ENCODE results near the gene IKBKE.
A peak's percentile ranks its signal among the peaks of the same experiment; 100 is the strongest.

Gene IKBKE

GRCh38 chr1:206470692-206471414 lies 577 bp downstream of the IKBKE start:
- H3K79me1 ChIP-seq (ENCODE audit: low read length): peaks cover 11% of the 10 kb centered on the region
- no peak overlapping the region for H3K23ac ChIP-seq (ENCODE audit: low read length)
- DNase-seq: peak in 1 of 2 donors; percentile 26
- peaks cover 4% of the 10 kb centered on the region for H3K79me2 ChIP-seq (ENCODE audit: control insufficient read depth, insufficient read depth, low read length, poor library complexity)
- peak overlapping the region; percentile 87 for H4K91ac ChIP-seq (ENCODE audit: low read depth, low read length)
- peak overlapping the region; percentile 71 for H4K8ac ChIP-seq (ENCODE audit: low read depth, low read length)
- H3K4ac ChIP-seq (ENCODE audit: low read depth, low read length): peak overlapping the region; percentile 61
- H3K36me3 ChIP-seq (ENCODE audit: control insufficient read depth in 1 of 2, insufficient read depth in 2 of 2, low read length in 2 of 2): no peaks in the 10 kb centered on the region
- peak overlapping the region; percentile 47 for H2BK5ac ChIP-seq (ENCODE audit: low read depth, low read length, poor library complexity)
- no CpG with 5 or more reads among the region's 18 CpGs for WGBS (ENCODE audit: extremely low coverage, insufficient coverage, insufficient read length)
- peaks cover 22 to 33% of the 10 kb centered on the region in 2 experiments for H3K4me1 ChIP-seq (ENCODE audit: control insufficient read depth in 1 of 2, insufficient read depth in 2 of 2, low read length in 2 of 2)
- peak overlapping the region; percentile 76 for H3K18ac ChIP-seq (ENCODE audit: low read length)
- peak overlapping the region; percentile 43 for H4K12ac ChIP-seq (ENCODE audit: low read depth, low read length)
- H3K14ac ChIP-seq (ENCODE audit: low read length): peak overlapping the region; percentile 23
- H3K4me2 ChIP-seq (ENCODE audit: low read length): peak overlapping the region; percentile 70
- H3K27me3 ChIP-seq (ENCODE audit: insufficient read depth, low read length): no peaks in the 10 kb centered on the region
- peak overlapping the region; percentile 65 for H3K4me3 ChIP-seq (ENCODE audit: low read depth, low read length)
- peak overlapping the region; percentile 21 for H3K9ac ChIP-seq (ENCODE audit: low read length)
- H3K9me3 ChIP-seq (ENCODE audit: insufficient read depth, low read depth, low read length): peaks cover 5% of the 10 kb centered on the region
- peak overlapping the region; percentile 67 for H2BK120ac ChIP-seq (ENCODE audit: insufficient read depth, low read length, poor library complexity)
- H2AK5ac ChIP-seq (ENCODE audit: low read length): no peak overlapping the region
- H2BK12ac ChIP-seq (ENCODE audit: low read length): peak overlapping the region; percentile 44
- H3K27ac ChIP-seq (ENCODE audit: low read depth, low read length): peak overlapping the region; percentile 45
- H2AFZ ChIP-seq (ENCODE audit: insufficient read depth, low read length, poor library complexity): peak overlapping the region; percentile 84

- Histone ChIP-seq H3K18ac (ENCODE audit: low read length) (peak overlapping the region; percentile 30), H2AK5ac (ENCODE audit: low read length) (no peak overlapping the region), H3K79me2 (ENCODE audit: control insufficient read depth, insufficient read depth, low read length, poor library complexity) (peaks cover 4% of the 10 kb centered on the region), H3K14ac (ENCODE audit: low read length) (no peak overlapping the region), H3K9ac (ENCODE audit: low read length) (no peak overlapping the region), H2AFZ (ENCODE audit: insufficient read depth, low read length, poor library complexity) (no peak overlapping the region), H3K4ac (ENCODE audit: low read depth, low read length) (no peak overlapping the region), H4K12ac (ENCODE audit: low read depth, low read length) (no peak overlapping the region), H3K27me3 (ENCODE audit: insufficient read depth, low read length) (no peaks in the 10 kb centered on the region), H3K4me2 (ENCODE audit: low read length) (peak overlapping the region; percentile 70), H2BK120ac (ENCODE audit: insufficient read depth, low read length, poor library complexity) (no peak overlapping the region), H3K9me3 (ENCODE audit: insufficient read depth, low read depth, low read length) (peaks cover 5% of the 10 kb centered on the region), H3K79me1 (ENCODE audit: low read length) (peaks cover 11% of the 10 kb centered on the region), H4K91ac (ENCODE audit: low read depth, low read length) (no peak overlapping the region), H3K23ac (ENCODE audit: low read length) (no peak overlapping the region), H2BK12ac (ENCODE audit: low read length) (no peak overlapping the region), H3K36me3 (ENCODE audit: control insufficient read depth in 1 of 2, insufficient read depth in 2 of 2, low read length in 2 of 2) (peaks cover under 1 to 2% of the 10 kb centered on the region in 2 experiments), H4K8ac (ENCODE audit: low read depth, low read length) (peak overlapping the region; percentile 14), H3K4me3 (ENCODE audit: low read depth, low read length) (peak overlapping the region; percentile 10), H3K4me1 (ENCODE audit: control insufficient read depth in 1 of 2, insufficient read depth in 2 of 2, low read length in 2 of 2) (peaks cover 22 to 33% of the 10 kb centered on the region in 2 experiments), H3K27ac (ENCODE audit: low read depth, low read length) (peak overlapping the region; percentile 12), H2BK5ac (ENCODE audit: low read depth, low read length, poor library complexity) (no peak overlapping the region)
- WGBS (ENCODE audit: extremely low coverage, insufficient coverage, insufficient read length): no CpG with 5 or more reads among the region's 7 CpGs
- no peak for DNase-seq
Observed at GRCh38 chr1:206471415-206471801, 1.1 kb downstream of the IKBKE start.

GRCh38 chr1:206472024-206472423 lies 1.7 kb downstream of the IKBKE start:
- no CpG with 5 or more reads among the region's 2 CpGs for WGBS (ENCODE audit: extremely low coverage, insufficient coverage, insufficient read length)
- no peak overlapping the region for H4K12ac ChIP-seq (ENCODE audit: low read depth, low read length)

GRCh38 chr1:206472454-206472853 lies 2.2 kb downstream of the IKBKE start:
- Histone ChIP-seq H3K27ac (ENCODE audit: low read depth, low read length) (no peak overlapping the region), H2BK5ac (ENCODE audit: low read depth, low read length, poor library complexity) (no peak overlapping the region), H3K9me3 (ENCODE audit: insufficient read depth, low read depth, low read length) (peaks cover 5% of the 10 kb centered on the region), H3K4me1 (ENCODE audit: control insufficient read depth in 1 of 2, insufficient read depth in 2 of 2, low read length in 2 of 2) (peaks cover 22 to 33% of the 10 kb centered on the region in 2 experiments), H3K79me1 (ENCODE audit: low read length) (peaks cover 11% of the 10 kb centered on the region), H3K23ac (ENCODE audit: low read length) (no peak overlapping the region), H3K4me2 (ENCODE audit: low read length) (no peak overlapping the region), H3K79me2 (ENCODE audit: control insufficient read depth, insufficient read depth, low read length, poor library complexity) (peaks cover 4% of the 10 kb centered on the region), H3K36me3 (ENCODE audit: control insufficient read depth in 1 of 2, insufficient read depth in 2 of 2, low read length in 2 of 2) (peaks cover 4% of the 10 kb centered on the region in 2 experiments), H2AFZ (ENCODE audit: insufficient read depth, low read length, poor library complexity) (no peak overlapping the region), H3K14ac (ENCODE audit: low read length) (no peak overlapping the region), H4K12ac (ENCODE audit: low read depth, low read length) (no peak overlapping the region), H4K91ac (ENCODE audit: low read depth, low read length) (no peak overlapping the region), H3K9ac (ENCODE audit: low read length) (no peak overlapping the region), H3K4me3 (ENCODE audit: low read depth, low read length) (no peak overlapping the region), H3K18ac (ENCODE audit: low read length) (no peak overlapping the region), H2AK5ac (ENCODE audit: low read length) (no peak overlapping the region), H4K8ac (ENCODE audit: low read depth, low read length) (no peak overlapping the region), H3K27me3 (ENCODE audit: insufficient read depth, low read length) (no peaks in the 10 kb centered on the region), H2BK12ac (ENCODE audit: low read length) (no peak overlapping the region), H2BK120ac (ENCODE audit: insufficient read depth, low read length, poor library complexity) (no peak overlapping the region), H3K4ac (ENCODE audit: low read depth, low read length) (no peak overlapping the region)
- WGBS (ENCODE audit: extremely low coverage, insufficient coverage, insufficient read length): no CpG with 5 or more reads among the region's 3 CpGs
- peak in 1 of 2 donors; percentile 30 for DNase-seq

More at GRCh38 chr1:206472024-206472423, 1.7 kb downstream of the IKBKE start:
- no peak overlapping the region for H2BK5ac ChIP-seq (ENCODE audit: low read depth, low read length, poor library complexity)
- peaks cover 22 to 33% of the 10 kb centered on the region in 2 experiments for H3K4me1 ChIP-seq (ENCODE audit: control insufficient read depth in 1 of 2, insufficient read depth in 2 of 2, low read length in 2 of 2)
- no peak overlapping the region for H2BK120ac ChIP-seq (ENCODE audit: insufficient read depth, low read length, poor library complexity)
- H3K9ac ChIP-seq (ENCODE audit: low read length): no peak overlapping the region
- H3K79me1 ChIP-seq (ENCODE audit: low read length): peaks cover 11% of the 10 kb centered on the region
- peaks cover 4% of the 10 kb centered on the region in 2 experiments for H3K36me3 ChIP-seq (ENCODE audit: control insufficient read depth in 1 of 2, insufficient read depth in 2 of 2, low read length in 2 of 2)
- H3K27ac ChIP-seq (ENCODE audit: low read depth, low read length): no peak overlapping the region
- no peak overlapping the region for H2AFZ ChIP-seq (ENCODE audit: insufficient read depth, low read length, poor library complexity)
- H3K4me2 ChIP-seq (ENCODE audit: low read length): no peak overlapping the region
- no peak overlapping the region for H4K91ac ChIP-seq (ENCODE audit: low read depth, low read length)
- no peak for DNase-seq
- no peak overlapping the region for H2BK12ac ChIP-seq (ENCODE audit: low read length)
- peaks cover 5% of the 10 kb centered on the region for H3K9me3 ChIP-seq (ENCODE audit: insufficient read depth, low read depth, low read length)
- H3K4me3 ChIP-seq (ENCODE audit: low read depth, low read length): no peak overlapping the region
- no peaks in the 10 kb centered on the region for H3K27me3 ChIP-seq (ENCODE audit: insufficient read depth, low read length)
- no peak overlapping the region for H3K23ac ChIP-seq (ENCODE audit: low read length)
- H3K79me2 ChIP-seq (ENCODE audit: control insufficient read depth, insufficient read depth, low read length, poor library complexity): peaks cover 4% of the 10 kb centered on the region
- no peak overlapping the region for H3K14ac ChIP-seq (ENCODE audit: low read length)
- H4K8ac ChIP-seq (ENCODE audit: low read depth, low read length): no peak overlapping the region
- H3K18ac ChIP-seq (ENCODE audit: low read length): no peak overlapping the region
- no peak overlapping the region for H3K4ac ChIP-seq (ENCODE audit: low read depth, low read length)
- H2AK5ac ChIP-seq (ENCODE audit: low read length): no peak overlapping the region

Data from trophoblast cell (in vitro differentiated cells and primary cell).